Stomach (tissue), 4 donors: ENCODE data around the gene DEDD2.
A peak's percentile ranks its signal among the peaks of the same experiment; 100 is the strongest.

Experiments
- CTCF ChIP-seq, 7 experiments: fragments of 450-650 bp in 4 of 7; fragments of 200-600 bp in 3 of 7; sonication (generic) in 3 of 7; IDR thresholded peaks; one replicate each; pipeline ENCODE4 v1.5.1; 2016 to 2019; ENCODE audit warnings: antibody characterized with exemption in 7 of 7, control low read depth in 2 of 7, mild to moderate bottlenecking in 1 of 7
- EP300 ChIP-seq: sonication (generic); formaldehyde crosslinking; IDR thresholded peaks from one replicate; pipeline ENCODE4 v1.6.1; 2017; ENCODE audit warnings: antibody characterized with exemption
- POLR2A ChIP-seq, 4 donors: fragments of 450-650 bp; IDR thresholded peaks; one replicate each; pipeline ENCODE4 v1.6.1; 2016; ENCODE audit warnings: antibody characterized with exemption in 4 of 4, control low read depth in 2 of 4, mild to moderate bottlenecking in 1 of 4, moderate library complexity in 1 of 4
- POLR2AphosphoS5 ChIP-seq, 3 donors: sonication (generic); formaldehyde crosslinking; IDR thresholded peaks; one replicate each; pipeline ENCODE4 v1.6.1; 2016; ENCODE audit warnings: antibody characterized with exemption in 3 of 3

GRCh38 chr19:42193706-42194105 is 23.8 kb downstream of the DEDD2 start:
- no peak for TF ChIP-seq CTCF (IDR thresholded peaks at IDR 0.05)
- TF ChIP-seq POLR2AphosphoS5 (IDR thresholded peaks at IDR 0.05) = peak in 1 of 3 donors; percentile 9
- TF ChIP-seq POLR2A (IDR thresholded peaks at IDR 0.05) = no peak
- no peak for TF ChIP-seq EP300
